Colonic mucosa (tissue), 4 donors: Measurements from ENCODE around the gene PIP5K1C. TPM values are rescaled to one million over a fixed set of nuclear protein-coding genes. Genes with fewer than 3 reads are reported as not detected.
A peak's percentile ranks its signal among the peaks of the same experiment; 100 is the strongest.
"Not testable (repeated sequence)": the region's sequence is repeated elsewhere in the genome, so short reads cannot be mapped to it uniquely, and the experiment has no call there.

Experiments used
- DNase-seq: peaks from one replicate; pipeline ENCODE4 v3.0.0-alpha.2; 2020
- H3K27ac ChIP-seq: fragments of 200-600 bp; one replicate; pipeline ENCODE4 v1.8.0; 2021
- H3K27me3 ChIP-seq: fragments of 200-600 bp; one replicate; pipeline ENCODE4 v1.8.0; 2021
- H3K36me3 ChIP-seq: fragments of 200-600 bp; one replicate; pipeline ENCODE4 v1.8.0; 2021
- H3K4me1 ChIP-seq: fragments of 200-600 bp; one replicate; pipeline ENCODE4 v1.8.0; 2021; ENCODE audit warnings: mild to moderate bottlenecking
- H3K4me3 ChIP-seq: fragments of 200-600 bp; one replicate; pipeline ENCODE4 v1.8.0; 2021
- H3K9ac ChIP-seq, 2 donors: one replicate each; pipeline ENCODE4 v1.7.0; 2013; ENCODE audit warnings: control low read depth in 2 of 2, low read depth in 2 of 2, low read length in 2 of 2
- H3K9me3 ChIP-seq: fragments of 200-600 bp; one replicate; pipeline ENCODE4 v1.8.0; 2021
- CTCF ChIP-seq: fragments of 200-600 bp; IDR thresholded peaks from one replicate; pipeline ENCODE4 v1.8.0; 2022; ENCODE audit warnings: antibody characterized with exemption, mild to moderate bottlenecking
- intact Hi-C: fragments of 100-400 bp; cut with DNase I; formaldehyde crosslinking; loops from one replicate; pipeline ENCODE4 v1.14.1; 2022
- total RNA-seq, 2 donors: library from RNA; stranded (reverse); fragmentation: NEBNext Ultra II Directional in 1 of 2; extraction: Animal tissue kit (Norgen Biotek cat#: 25700) in 1 of 2; gene quantifications; one replicate each; pipeline ENCODE4 v1.2.1, GENCODE V29; 2021
- donor health status: healthy.
- donor health status: DM: no; HTN: no; CAD: no.
- donor health status: DM: no; HTN: no; CAD: no.

PIP5K1C gene
- total RNA-seq, 2 donors from 2014 or later, result 22.8 to 31.2 TPM

GRCh38 chr19:3669082-3669946 is 31.0 kb downstream of the PIP5K1C start:
- Histone ChIP-seq H3K9me3 (no peaks in the 10 kb centered on the region), H3K4me3 (no peak overlapping the region), H3K27ac (peak overlapping the region; percentile 76), H3K27me3 (no peaks in the 10 kb centered on the region), H3K36me3 (no peaks in the 10 kb centered on the region), H3K9ac (peak overlapping the region; percentile 21 to 50), H3K4me1 (peaks cover 6% of the 10 kb centered on the region)
- intact Hi-C loops, result no loop called here
- TF ChIP-seq CTCF, result no peak
- no peak for DNase-seq

GRCh38 chr19:3668331-3669081 is 31.8 kb downstream of the PIP5K1C start:
- Histone ChIP-seq H3K27ac (peak overlapping the region; percentile 76), H3K9me3 (no peaks in the 10 kb centered on the region), H3K4me1 (peaks cover 6% of the 10 kb centered on the region), H3K36me3 (no peaks in the 10 kb centered on the region), H3K9ac (peak overlapping the region in 1 of 2 donors; percentile 21), H3K27me3 (no peaks in the 10 kb centered on the region), H3K4me3 (no peak overlapping the region)
- TF ChIP-seq CTCF, result no peak
- intact Hi-C loops, result no loop called here
- no peak for DNase-seq

GRCh38 chr19:3667766-3668165 is 32.5 kb downstream of the PIP5K1C start:
- intact Hi-C loops, result no loop called here
- no peak for DNase-seq
- H3K4me1 ChIP-seq, result peaks cover 6% of the 10 kb centered on the region
- no peak overlapping the region for H3K4me3 ChIP-seq
- TF ChIP-seq CTCF, result no peak
- H3K27me3 ChIP-seq, result no peaks in the 10 kb centered on the region
- peak overlapping the region; percentile 76 for H3K27ac ChIP-seq
- no peak overlapping the region for H3K9ac ChIP-seq
- no peaks in the 10 kb centered on the region for H3K9me3 ChIP-seq
- H3K36me3 ChIP-seq, result no peaks in the 10 kb centered on the region

GRCh38 chr19:3667037-3667638 is 33.1 kb downstream of the PIP5K1C start:
- H3K4me3 ChIP-seq, result no peak overlapping the region
- no peaks in the 10 kb centered on the region for H3K9me3 ChIP-seq
- intact Hi-C loops, result no loop called here
- H3K9ac ChIP-seq, result no peak overlapping the region
- TF ChIP-seq CTCF, result no peak
- no peaks in the 10 kb centered on the region for H3K27me3 ChIP-seq
- no peaks in the 10 kb centered on the region for H3K36me3 ChIP-seq
- peaks cover 6% of the 10 kb centered on the region for H3K4me1 ChIP-seq
- no peak overlapping the region for H3K27ac ChIP-seq
- DNase-seq, result no peak

GRCh38 chr19:3666545-3666856 is 33.8 kb downstream of the PIP5K1C start:
- not testable (repeated sequence) for DNase-seq, H3K9ac ChIP-seq, H3K27me3 ChIP-seq, H3K9me3 ChIP-seq, H3K4me1 ChIP-seq, H3K27ac ChIP-seq, H3K36me3 ChIP-seq, H3K4me3 ChIP-seq
- intact Hi-C loops, result loop anchor here (1.0 kb wide), 1 partner anchor 156 kb away; no protein-coding TSS in a partner anchor
